ENCODE data around the gene E2F3. TPM values are rescaled to one million over a fixed set of nuclear protein-coding genes. Genes with fewer than 3 reads are reported as not detected.

The E2F3 gene
- total RNA-seq, 1 experiment from 2014 or later: 15.4 TPM

DNA sequence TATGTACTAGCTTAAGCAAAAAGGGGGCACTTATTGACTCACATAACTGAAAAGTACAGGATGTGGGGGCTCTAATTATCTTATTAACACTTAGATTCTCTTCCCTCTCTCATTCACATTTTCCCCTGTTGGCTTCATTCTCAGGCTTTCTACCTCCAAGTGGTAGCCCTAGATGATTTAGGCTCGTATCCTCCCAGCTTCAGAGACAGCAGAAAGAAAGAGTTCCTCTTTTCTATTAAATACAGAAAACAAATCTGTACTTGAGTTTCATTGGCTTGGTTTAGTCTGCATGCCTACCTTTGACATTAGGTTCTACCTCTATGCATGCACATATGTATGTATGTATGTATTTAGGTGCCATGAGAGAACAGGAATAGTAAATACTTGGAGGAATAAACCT, 15.5 kb upstream of the E2F3 start:
- Histone ChIP-seq H3K9me3 (no peaks in the 10 kb centered on the region; the same call in 1 of the 2 replicates), H3K4me3 (ENCODE audit: low read depth, low read length) (no peak overlapping the region)

GRCh38 chr6:20389066-20389465, 12.6 kb upstream of the E2F3 start:
- Mint-ChIP-seq H3K36me3 (ENCODE audit: insufficient read depth, unreplicated experiment) (no peaks in the 10 kb centered on the region), H3K4me1 (ENCODE audit: low read depth, unreplicated experiment) (no peaks in the 10 kb centered on the region), H3K4me3 (ENCODE audit: unreplicated experiment) (no peak overlapping the region), H3K27me3 (ENCODE audit: insufficient read depth, unreplicated experiment) (no peaks in the 10 kb centered on the region), H3K9me3 (ENCODE audit: unreplicated experiment) (no peaks in the 10 kb centered on the region), H3K27ac (ENCODE audit: unreplicated experiment) (no peak overlapping the region)
- no peaks in the 10 kb centered on the region for H3K36me3 ChIP-seq (ENCODE audit: control insufficient read depth, insufficient read depth, low read length)
- no peaks in the 10 kb centered on the region for H3K27me3 ChIP-seq (replicated peaks; ENCODE audit: control insufficient read depth, insufficient read depth, low read length)
- TF ChIP-seq, protein P1, sequence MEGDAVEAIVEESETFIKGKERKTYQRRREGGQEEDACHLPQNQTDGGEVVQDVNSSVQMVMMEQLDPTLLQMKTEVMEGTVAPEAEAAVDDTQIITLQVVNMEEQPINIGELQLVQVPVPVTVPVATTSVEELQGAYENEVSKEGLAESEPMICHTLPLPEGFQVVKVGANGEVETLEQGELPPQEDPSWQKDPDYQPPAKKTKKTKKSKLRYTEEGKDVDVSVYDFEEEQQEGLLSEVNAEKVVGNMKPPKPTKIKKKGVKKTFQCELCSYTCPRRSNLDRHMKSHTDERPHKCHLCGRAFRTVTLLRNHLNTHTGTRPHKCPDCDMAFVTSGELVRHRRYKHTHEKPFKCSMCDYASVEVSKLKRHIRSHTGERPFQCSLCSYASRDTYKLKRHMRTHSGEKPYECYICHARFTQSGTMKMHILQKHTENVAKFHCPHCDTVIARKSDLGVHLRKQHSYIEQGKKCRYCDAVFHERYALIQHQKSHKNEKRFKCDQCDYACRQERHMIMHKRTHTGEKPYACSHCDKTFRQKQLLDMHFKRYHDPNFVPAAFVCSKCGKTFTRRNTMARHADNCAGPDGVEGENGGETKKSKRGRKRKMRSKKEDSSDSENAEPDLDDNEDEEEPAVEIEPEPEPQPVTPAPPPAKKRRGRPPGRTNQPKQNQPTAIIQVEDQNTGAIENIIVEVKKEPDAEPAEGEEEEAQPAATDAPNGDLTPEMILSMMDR (IDR thresholded peaks at IDR 0.05; ENCODE audit: insufficient read depth in 1 of 2, low read depth in 1 of 2, low read length in 1 of 2, severe bottlenecking in 1 of 2, unreplicated experiment in 1 of 2): no peak
- H3K9me3 ChIP-seq: no peaks in the 10 kb centered on the region
- CTCF ChIA-PET: no interaction called here
- H3K4me3 ChIP-seq (ENCODE audit: low read depth, low read length): no peak overlapping the region
- POLR2A ChIA-PET: no interaction called here
- no TSS peak for BruUV-seq (replicated peaks)
- no peaks in the 10 kb centered on the region for H3K4me1 ChIP-seq
- intact Hi-C loops (cut with micrococcal nuclease; ENCODE audit: unreplicated experiment): no loop called here
- DNase-seq: no peak

More for the DNA sequence above, 15.5 kb upstream of the E2F3 start:
- no peak for DNase-seq
- TF ChIP-seq, protein P1 (IDR thresholded peaks at IDR 0.05; ENCODE audit: insufficient read depth in 1 of 2, low read depth in 1 of 2, low read length in 1 of 2, severe bottlenecking in 1 of 2, unreplicated experiment in 1 of 2): no peak
- H3K4me3 Mint-ChIP-seq (ENCODE audit: unreplicated experiment): no peak overlapping the region
- intact Hi-C loops (cut with micrococcal nuclease; ENCODE audit: unreplicated experiment): no loop called here
- no peak overlapping the region for H3K27ac Mint-ChIP-seq (ENCODE audit: unreplicated experiment)
- H3K9me3 Mint-ChIP-seq (ENCODE audit: unreplicated experiment): no peaks in the 10 kb centered on the region
- H3K4me1 ChIP-seq: no peaks in the 10 kb centered on the region
- BruUV-seq (replicated peaks): no TSS peak
- H3K36me3 Mint-ChIP-seq (ENCODE audit: insufficient read depth, unreplicated experiment): no peaks in the 10 kb centered on the region
- H3K4me1 Mint-ChIP-seq (ENCODE audit: low read depth, unreplicated experiment): no peaks in the 10 kb centered on the region
- H3K27me3 Mint-ChIP-seq (ENCODE audit: insufficient read depth, unreplicated experiment): no peaks in the 10 kb centered on the region
- ChIA-PET CTCF (no interaction called here), POLR2A (no interaction called here)
- H3K27me3 ChIP-seq (replicated peaks; ENCODE audit: control insufficient read depth, insufficient read depth, low read length): no peaks in the 10 kb centered on the region
- H3K36me3 ChIP-seq (ENCODE audit: control insufficient read depth, insufficient read depth, low read length): no peaks in the 10 kb centered on the region

- BruUV-seq (replicated peaks): no TSS peak
- Mint-ChIP-seq H3K4me3 (ENCODE audit: unreplicated experiment) (no peak overlapping the region), H3K36me3 (ENCODE audit: insufficient read depth, unreplicated experiment) (no peaks in the 10 kb centered on the region), H3K4me1 (ENCODE audit: low read depth, unreplicated experiment) (no peaks in the 10 kb centered on the region), H3K27ac (ENCODE audit: unreplicated experiment) (no peak overlapping the region), H3K27me3 (ENCODE audit: insufficient read depth, unreplicated experiment) (no peaks in the 10 kb centered on the region), H3K9me3 (ENCODE audit: unreplicated experiment) (no peaks in the 10 kb centered on the region)
- no peak for DNase-seq
- CTCF ChIA-PET: no interaction called here
- H3K36me3 ChIP-seq (ENCODE audit: control insufficient read depth, insufficient read depth, low read length): no peaks in the 10 kb centered on the region
- H3K4me3 ChIP-seq (ENCODE audit: low read depth, low read length): no peak overlapping the region
- H3K27me3 ChIP-seq (replicated peaks; ENCODE audit: control insufficient read depth, insufficient read depth, low read length): no peaks in the 10 kb centered on the region
- H3K4me1 ChIP-seq: no peaks in the 10 kb centered on the region
- intact Hi-C loops (cut with micrococcal nuclease; ENCODE audit: unreplicated experiment): no loop called here
- TF ChIP-seq, protein P1 (IDR thresholded peaks at IDR 0.05; ENCODE audit: insufficient read depth in 1 of 2, low read depth in 1 of 2, low read length in 1 of 2, severe bottlenecking in 1 of 2, unreplicated experiment in 1 of 2): no peak
- POLR2A ChIA-PET: no interaction called here
- no peaks in the 10 kb centered on the region for H3K9me3 ChIP-seq
Observed at GRCh38 chr6:20393297-20393696, 8.4 kb upstream of the E2F3 start.

Measured in Caco-2 (cell line).